Measurements from ENCODE around the gene FNDC3B.

Gene FNDC3B

DNA sequence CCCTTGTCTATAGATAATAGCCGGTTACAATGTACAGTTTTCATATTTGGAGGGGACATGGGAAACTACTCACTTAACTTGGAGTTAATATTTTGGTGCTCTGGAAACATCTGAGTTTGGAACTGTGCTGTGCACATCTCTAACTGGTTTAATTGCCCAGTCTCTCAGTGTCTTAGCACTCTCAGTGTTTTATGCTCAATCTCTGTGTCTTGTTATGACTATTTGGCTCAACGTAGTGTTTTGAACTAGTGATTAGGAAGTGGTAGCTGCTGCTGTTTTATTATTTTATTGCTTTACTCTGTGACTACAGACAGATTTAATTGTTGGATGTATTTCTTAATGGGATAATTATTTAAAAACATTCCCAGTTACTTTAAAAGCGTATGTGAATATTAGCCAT, 17.0 kb downstream of the FNDC3B start:
- no peak for DNase-seq

- no peak for DNase-seq
These were observed 17.7 kb downstream of the FNDC3B start for GRCh38 chr3:172057059-172057458.

GRCh38 chr3:172057624-172058327, 18.4 kb downstream of the FNDC3B start:
- no peak for DNase-seq

GRCh38 chr3:172059532-172059931, 20.2 kb downstream of the FNDC3B start:
- no peak for DNase-seq

GRCh38 chr3:172060234-172060633, 20.9 kb downstream of the FNDC3B start:
- DNase-seq, result no peak

GRCh38 chr3:172061724-172062184, 22.4 kb downstream of the FNDC3B start:
- DNase-seq, result peak; percentile 9

GRCh38 chr3:172062761-172063160, 23.4 kb downstream of the FNDC3B start:
- no peak for DNase-seq

DNA sequence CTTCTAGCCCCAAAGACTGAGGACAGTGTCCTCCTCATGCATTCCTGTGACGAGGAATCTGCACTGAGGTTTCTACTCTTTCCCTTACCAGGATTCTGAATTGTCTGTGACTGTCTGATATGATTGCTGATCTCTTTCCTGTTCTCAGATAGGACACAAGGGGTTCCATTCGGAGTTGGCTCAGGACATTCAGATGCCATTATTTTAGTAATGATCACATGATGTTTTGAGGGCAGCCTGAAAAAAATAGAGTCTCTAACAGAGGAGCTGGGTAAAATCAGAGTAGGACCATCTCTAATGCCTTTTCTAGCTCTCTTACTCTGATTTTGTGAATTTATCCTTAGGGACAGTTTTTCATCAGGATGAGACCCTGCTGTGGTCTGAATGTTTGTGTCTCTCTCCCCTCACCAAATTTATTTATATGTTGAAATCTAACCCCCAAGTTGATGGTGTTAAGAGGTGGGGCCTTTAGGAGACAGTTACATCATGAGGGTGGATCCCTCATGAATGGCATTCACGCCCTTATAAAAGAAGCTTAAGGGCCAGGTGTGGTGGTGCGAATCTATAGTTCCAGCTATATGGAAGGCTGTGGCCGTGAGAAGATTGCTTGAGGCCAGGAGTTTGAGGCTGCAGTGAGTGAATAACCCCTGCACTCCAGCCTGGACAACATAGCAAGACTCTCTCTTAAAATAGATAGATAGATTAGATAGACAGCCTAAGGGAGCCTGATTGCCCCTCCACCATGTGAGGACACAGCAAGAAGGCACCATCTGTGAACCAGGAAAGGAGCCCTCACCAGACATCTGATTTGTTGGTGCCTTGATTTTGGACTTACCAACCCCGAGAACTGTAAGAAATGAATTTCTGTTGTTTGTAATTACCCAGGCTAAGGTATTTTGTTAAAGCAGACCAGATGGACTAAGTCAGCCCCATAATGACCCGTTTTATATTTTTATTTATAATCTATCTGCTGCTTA, 24.4 kb downstream of the FNDC3B start:
- no peak for DNase-seq

DNA sequence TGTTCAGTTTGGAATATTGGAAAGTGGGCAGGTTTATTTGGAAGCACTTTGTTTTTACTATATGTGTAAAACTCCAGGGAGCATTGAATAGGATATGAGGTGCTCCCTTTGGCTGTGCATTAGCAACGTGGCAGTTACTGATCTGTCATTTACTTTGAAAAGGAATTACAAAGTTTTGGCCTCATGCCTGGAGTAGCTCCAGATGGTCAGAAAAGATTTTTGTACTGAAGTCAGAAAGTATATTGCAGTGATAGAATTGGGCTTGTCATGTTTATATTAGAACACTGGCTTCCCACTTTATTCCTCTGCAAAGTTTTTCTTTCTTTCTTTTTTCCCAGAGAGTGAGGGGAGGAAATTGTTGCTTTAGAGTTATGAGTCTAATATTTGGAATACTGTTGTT, 26.1 kb downstream of the FNDC3B start:
- no peak for DNase-seq

GRCh38 chr3:172065967-172066762, 26.8 kb downstream of the FNDC3B start:
- no peak for DNase-seq

- DNase-seq, result no peak
These were observed 27.8 kb downstream of the FNDC3B start for GRCh38 chr3:172066880-172067796.

GRCh38 chr3:172067837-172068440, 28.6 kb downstream of the FNDC3B start:
- DNase-seq, result no peak

DNA sequence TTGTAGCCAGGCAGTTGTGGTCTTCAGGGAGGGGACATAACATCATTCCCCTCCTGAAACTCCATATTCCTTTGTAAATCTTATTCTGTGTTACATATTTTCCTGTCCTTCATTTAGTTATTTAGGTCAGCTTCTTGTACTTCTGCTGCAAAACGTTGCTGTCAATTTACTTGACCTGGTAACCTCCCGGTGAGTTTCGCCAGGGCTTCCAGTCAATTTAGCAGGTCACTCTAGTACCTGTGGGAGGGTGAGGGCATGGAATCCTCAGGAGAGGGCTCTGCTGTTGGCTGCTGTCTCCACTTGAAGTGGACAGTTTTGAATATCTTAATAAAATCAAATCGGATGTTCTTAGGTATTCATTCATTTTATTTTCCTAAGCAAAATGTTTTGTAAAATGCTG, 29.6 kb downstream of the FNDC3B start:
- no peak for DNase-seq

GRCh38 chr3:172069478-172069877, 30.1 kb downstream of the FNDC3B start:
- DNase-seq, result no peak

- DNase-seq, result no peak
These were observed 30.9 kb downstream of the FNDC3B start for GRCh38 chr3:172070269-172070668.

- DNase-seq, result no peak
These were observed 31.4 kb downstream of the FNDC3B start for GRCh38 chr3:172070802-172071201.

DNA sequence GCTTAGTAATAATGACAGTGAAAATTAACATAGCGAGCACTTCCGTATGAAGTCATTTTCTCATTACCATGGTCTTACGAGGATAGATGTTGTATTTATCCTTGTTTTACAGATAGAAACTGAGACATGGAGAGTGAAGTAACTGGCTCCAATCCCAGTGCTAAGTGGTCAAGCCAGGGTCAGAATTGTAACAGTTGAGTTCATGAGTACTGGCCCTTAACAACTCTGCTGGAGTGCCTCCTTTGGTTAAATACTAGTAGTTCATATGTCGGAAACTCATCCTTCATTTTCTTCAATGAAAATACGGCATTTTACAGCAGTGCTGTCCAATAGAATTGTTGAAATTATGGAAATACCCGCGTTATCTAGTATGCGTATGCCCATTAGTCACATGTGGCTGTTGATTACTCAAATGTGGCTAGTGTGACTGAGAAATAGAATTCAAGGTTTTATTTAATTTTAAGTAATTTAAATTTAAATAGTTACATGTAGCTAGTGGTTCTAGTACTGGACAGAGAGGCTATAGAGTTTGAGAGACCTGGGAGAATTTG, 32.5 kb downstream of the FNDC3B start:
- no peak for DNase-seq

- DNase-seq, result no peak
These were observed 33.2 kb downstream of the FNDC3B start for GRCh38 chr3:172072543-172072942.

GRCh38 chr3:172073262-172073915, 34.0 kb downstream of the FNDC3B start:
- no peak for DNase-seq

DNA sequence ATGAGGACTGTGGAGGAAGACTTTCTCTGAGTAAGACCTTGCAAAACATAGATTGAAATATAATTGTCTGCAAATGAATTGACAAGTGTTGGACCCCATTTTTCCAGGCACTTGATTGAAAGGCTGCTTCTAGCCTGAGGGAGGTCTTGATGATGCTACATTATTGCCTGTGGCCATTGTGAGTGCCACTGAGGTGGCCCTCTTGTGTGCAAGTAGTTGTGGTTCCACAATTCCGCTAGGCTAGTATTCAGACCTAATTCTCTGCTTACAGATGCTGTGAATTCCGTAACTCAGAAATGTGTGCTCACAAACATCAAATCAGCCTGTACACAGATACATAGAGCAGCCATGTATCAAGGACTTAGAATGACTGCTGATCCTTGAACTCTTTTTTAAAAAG, 34.7 kb downstream of the FNDC3B start:
- no peak for DNase-seq

DNA sequence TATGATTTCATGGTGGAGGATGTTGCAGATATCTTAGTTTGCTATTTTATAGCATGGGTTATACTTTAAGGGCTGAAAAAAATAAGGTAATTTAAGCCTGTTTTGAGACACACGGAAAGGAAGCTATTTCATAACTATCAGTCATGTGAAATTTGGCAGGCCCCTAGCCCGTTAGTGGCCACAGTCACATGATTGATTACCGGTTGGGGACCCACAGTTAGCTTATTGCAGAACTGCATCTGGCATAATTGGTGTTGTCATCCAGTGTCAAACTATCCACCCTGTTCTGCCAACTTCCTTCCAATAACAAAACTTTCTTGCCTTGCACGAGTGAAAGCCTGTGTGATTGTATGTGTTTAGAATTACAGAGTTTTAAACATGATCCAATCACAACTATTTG, 35.2 kb downstream of the FNDC3B start:
- DNase-seq, result no peak

Measured in NCI-H774 (cell line).